Keratinocyte (primary cell): ENCODE results near the gene SNAP25. TPM values are rescaled to one million over a fixed set of nuclear protein-coding genes. Genes with fewer than 3 reads are reported as not detected.

Experiments used
- DNase-seq: peaks from one replicate; pipeline ENCODE4 v3.0.0-alpha.2; 2011; ENCODE audit warnings: low read depth, missing footprints, low spot score
- FAIRE-seq: peaks from 2 replicates; lab custom pipeline; 2011; peaks lifted over from hg19 to GRCh38; lab: Jason Lieb, UNC
- H2AFZ ChIP-seq: 2 replicates; pipeline ENCODE4 v1.6.0; 2012; ENCODE audit warnings: low read length, control low read depth, inconsistent platforms; ENCODE audit not compliant: control insufficient read depth
- H3K27ac ChIP-seq: 2 replicates; pipeline ENCODE4 v1.5.1; 2011; ENCODE audit warnings: low read length; ENCODE audit not compliant: control insufficient read depth, insufficient read depth
- H3K27me3 ChIP-seq: 3 replicates; pipeline ENCODE4 v1.6.0; 2011; ENCODE audit warnings: low read length; ENCODE audit not compliant: control insufficient read depth, insufficient read depth; ENCODE audit errors: extremely low read depth
- H3K36me3 ChIP-seq, 2 experiments: 2 replicates in 1 of 2; 3 replicates in 1 of 2; pipeline ENCODE4 v1.5.1; 2011; ENCODE audit warnings: low read length in 2 of 2, mild to moderate bottlenecking in 1 of 2; ENCODE audit not compliant: control insufficient read depth in 2 of 2, insufficient read depth in 2 of 2; ENCODE audit errors: extremely low read depth in 1 of 2
- H3K4me1 ChIP-seq: 3 replicates; pipeline ENCODE4 v1.5.1; 2011; ENCODE audit warnings: low read length; ENCODE audit not compliant: control insufficient read depth, insufficient read depth; ENCODE audit errors: extremely low read depth
- H3K4me2 ChIP-seq: 3 replicates; pipeline ENCODE4 v1.6.0; 2011; ENCODE audit warnings: low read depth, low read length; ENCODE audit not compliant: control insufficient read depth, insufficient read depth; ENCODE audit errors: extremely low read depth
- H3K4me3 ChIP-seq, 3 experiments: fragments of 200-600 bp in 1 of 3; sonication (generic) in 1 of 3; 2 replicates in 2 of 3; 3 replicates in 1 of 3; pipeline ENCODE4 v1.5.1; 2011 to 2016; ENCODE audit warnings: low read length in 3 of 3, mild to moderate bottlenecking in 3 of 3, control low read depth in 2 of 3, inconsistent platforms in 1 of 3, low read depth in 1 of 3, mixed read lengths in 1 of 3, mixed run types in 1 of 3, moderate library complexity in 1 of 3; ENCODE audit not compliant: control insufficient read depth in 2 of 3, insufficient read depth in 2 of 3; ENCODE audit errors: extremely low read depth in 1 of 3
- H3K79me2 ChIP-seq: 2 replicates; pipeline ENCODE4 v1.6.0; 2012; ENCODE audit warnings: low read length; ENCODE audit not compliant: control insufficient read depth, insufficient read depth
- H3K9ac ChIP-seq: 3 replicates; pipeline ENCODE4 v1.6.0; 2011; ENCODE audit warnings: low read length; ENCODE audit not compliant: control insufficient read depth, insufficient read depth; ENCODE audit errors: extremely low read depth
- H3K9me1 ChIP-seq: 3 replicates; pipeline ENCODE4 v1.6.0; 2011; ENCODE audit warnings: low read length; ENCODE audit not compliant: control insufficient read depth, insufficient read depth; ENCODE audit errors: extremely low read depth
- H3K9me3 ChIP-seq: 2 replicates; pipeline ENCODE4 v1.5.1; 2012; ENCODE audit warnings: low read depth, low read length; ENCODE audit not compliant: control insufficient read depth
- H4K20me1 ChIP-seq: 3 replicates; pipeline ENCODE4 v1.6.0; 2011; ENCODE audit warnings: low read length; ENCODE audit not compliant: control insufficient read depth, insufficient read depth; ENCODE audit errors: extremely low read depth
- CTCF ChIP-seq, 3 experiments: IDR thresholded peaks in 1 of 3; conservative IDR thresholded peaks in 1 of 3; optimal IDR thresholded peaks in 1 of 3; 2 replicates in 2 of 3; 3 replicates in 1 of 3; pipeline versions ENCODE3 to v1.5.1; 2011; ENCODE audit warnings: low read length in 3 of 3, mild to moderate bottlenecking in 3 of 3, moderate library complexity in 2 of 3, control low read depth in 1 of 3, inconsistent platforms in 1 of 3; ENCODE audit not compliant: insufficient read depth in 2 of 3; ENCODE audit errors: extremely low read depth in 1 of 3
- EZH2 ChIP-seq: IDR thresholded peaks from one replicate; pipeline ENCODE4 v1.6.1; 2012; ENCODE audit warnings: inconsistent platforms, mild to moderate bottlenecking, low read length, moderate library complexity
- dilution Hi-C: fragments of 300-500 bp; cut with MboI; formaldehyde crosslinking; loops from one replicate; pipeline ENCODE4 v1.7.0; 2020; ENCODE audit warnings: low sequenced_read_pairs; ENCODE audit not compliant: extremely low pct_ligation_motif_present
- polyA plus RNA-seq, 5 experiments: library from polyadenylated mRNA; depleted of rRNA in 3 of 5; stranded (reverse) in 3 of 5; stranded (forward) in 1 of 5; unstranded in 1 of 5; fragments of >200 nt; gene quantifications; 1 replicate in 1 of 5; 2 replicates in 3 of 5; 3 replicates in 1 of 5; pipeline versions ENCODE4 v1.2.1 to v1.2.3, GENCODE V29; 2011 to 2012; ENCODE audit warnings: missing spikeins in 2 of 5, low read depth in 1 of 5, low replicate concordance in 1 of 5

SNAP25 gene
- polyA plus RNA-seq, 1 donor (not counting 4 experiments of a cell fraction or from before 2014, with no cell fraction given): not detected

- TF ChIP-seq EZH2 (no peak), CTCF (optimal IDR thresholded peaks at IDR 0.05 in 1 of 3, IDR thresholded peaks at IDR 0.05 in 1 of 3, conservative IDR thresholded peaks at IDR 0.05 in 1 of 3; ENCODE audit: extremely low read depth in 1 of 3, insufficient read depth in 2 of 3, low read length in 3 of 3) (no peak)
- H4K20me1 ChIP-seq: no peaks in the 10 kb centered on the region
- no peak overlapping the region for H3K9ac ChIP-seq
- FAIRE-seq (no peak), DNase-seq (no peak)
- no peaks in the 10 kb centered on the region for H3K36me3 ChIP-seq
- H3K79me2 ChIP-seq: no peaks in the 10 kb centered on the region
- H3K4me1 ChIP-seq: peaks cover 7% of the 10 kb centered on the region
- H3K9me3 ChIP-seq: no peaks in the 10 kb centered on the region
- H3K9me1 ChIP-seq: no peaks in the 10 kb centered on the region
- peaks cover 13% of the 10 kb centered on the region for H3K27me3 ChIP-seq
- no peak overlapping the region for H3K27ac ChIP-seq
- H3K4me3 ChIP-seq: no peak overlapping the region
- no peak overlapping the region for H2AFZ ChIP-seq
- H3K4me2 ChIP-seq: no peak overlapping the region
- dilution Hi-C loops: no loop called here
Observed at GRCh38 chr20:10219993-10220750, 1.5 kb downstream of the SNAP25 start.

- FAIRE-seq: no peak
- Histone ChIP-seq H3K4me2 (no peak overlapping the region), H3K27me3 (peaks cover 13% of the 10 kb centered on the region), H3K9me1 (no peaks in the 10 kb centered on the region), H3K9ac (no peak overlapping the region), H3K9me3 (no peaks in the 10 kb centered on the region), H3K4me3 (no peak overlapping the region), H3K4me1 (peaks cover 7% of the 10 kb centered on the region), H3K79me2 (no peaks in the 10 kb centered on the region), H2AFZ (no peak overlapping the region), H3K27ac (no peak overlapping the region), H4K20me1 (no peaks in the 10 kb centered on the region), H3K36me3 (no peaks in the 10 kb centered on the region)
- no peak for DNase-seq
- dilution Hi-C loops: no loop called here
- TF ChIP-seq CTCF (optimal IDR thresholded peaks at IDR 0.05 in 1 of 3, IDR thresholded peaks at IDR 0.05 in 1 of 3, conservative IDR thresholded peaks at IDR 0.05 in 1 of 3; ENCODE audit: extremely low read depth in 1 of 3, insufficient read depth in 2 of 3, low read length in 3 of 3): no peak
- no peak for TF ChIP-seq EZH2
Observed at GRCh38 chr20:10221021-10221420, 2.4 kb downstream of the SNAP25 start.
